H4 (cell line): ENCODE data around the gene ADARB2. TPM values are rescaled to one million over a fixed set of nuclear protein-coding genes. Genes with fewer than 3 reads are reported as not detected.
"Not testable (repeated sequence)": the region's sequence is repeated elsewhere in the genome, so short reads cannot be mapped to it uniquely, and the experiment has no call there.

Experiments used
- DNase-seq: peaks from one replicate; pipeline ENCODE4 v3.0.0-alpha.2; 2015; ENCODE audit warnings: low spot score
- total RNA-seq: library from RNA; depleted of rRNA; stranded (reverse); fragments of >200 nt; shearing (Covaris generic); gene quantifications from 2 replicates; pipeline ENCODE4 v1.2.3, GENCODE V29; 2014

Gene ADARB2
- total RNA-seq, 1 experiment from 2014 or later: 0.21 TPM

DNA sequence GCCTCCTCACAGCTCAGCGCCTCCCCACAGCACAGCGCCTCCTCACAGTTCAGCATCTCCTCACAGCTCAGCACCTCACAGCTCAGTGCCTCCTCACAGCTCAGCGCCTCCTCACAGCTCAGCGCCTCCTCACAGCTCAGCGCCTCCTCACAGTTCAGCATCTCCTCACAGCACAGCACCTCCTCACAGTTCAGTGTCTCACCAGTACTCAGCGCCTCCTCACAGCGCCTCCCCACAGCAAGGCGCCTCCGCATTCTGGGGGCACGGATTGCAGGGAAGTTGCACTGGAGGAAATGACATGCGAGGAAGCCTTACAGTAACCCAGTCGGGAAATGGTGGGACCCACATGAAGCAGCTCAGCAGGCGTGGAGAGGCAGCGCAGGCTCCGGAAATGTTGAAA is 409.6 kb downstream of the ADARB2 start:
- no peak for DNase-seq

GRCh38 chr10:1326514-1326913 is 410.8 kb downstream of the ADARB2 start:
- DNase-seq: not testable (repeated sequence)

GRCh38 chr10:1324903-1325302 is 412.4 kb downstream of the ADARB2 start:
- no peak for DNase-seq

- DNase-seq: no peak
Measured at GRCh38 chr10:1323951-1324350, 413.4 kb downstream of the ADARB2 start.

DNA sequence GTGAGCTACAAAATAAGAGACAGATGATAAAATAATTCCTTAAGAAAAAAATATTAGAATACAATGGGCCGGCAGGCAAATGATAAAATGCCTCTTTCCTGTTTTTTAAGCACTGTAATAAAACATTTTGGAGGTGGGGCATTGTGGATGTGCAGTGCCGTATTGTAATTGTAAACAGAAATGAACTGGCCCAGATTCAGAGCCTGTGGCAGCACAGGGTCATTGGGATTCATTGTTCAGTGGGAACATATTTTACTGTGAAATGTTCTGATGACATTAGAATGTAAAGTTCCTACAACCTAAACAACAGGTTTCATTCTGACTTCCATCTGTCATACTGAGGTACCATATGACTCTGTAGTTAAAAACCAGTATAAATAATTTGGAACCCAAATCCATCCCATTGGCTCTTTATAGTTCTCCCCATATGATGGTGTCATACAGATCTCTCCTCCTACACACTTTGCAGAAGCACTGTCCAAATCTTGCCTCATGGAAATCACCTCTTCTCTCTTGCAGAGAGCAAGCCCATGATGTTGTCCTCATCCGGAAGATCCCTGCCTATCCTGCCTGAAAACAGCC is 416.5 kb downstream of the ADARB2 start:
- no peak for DNase-seq

DNA sequence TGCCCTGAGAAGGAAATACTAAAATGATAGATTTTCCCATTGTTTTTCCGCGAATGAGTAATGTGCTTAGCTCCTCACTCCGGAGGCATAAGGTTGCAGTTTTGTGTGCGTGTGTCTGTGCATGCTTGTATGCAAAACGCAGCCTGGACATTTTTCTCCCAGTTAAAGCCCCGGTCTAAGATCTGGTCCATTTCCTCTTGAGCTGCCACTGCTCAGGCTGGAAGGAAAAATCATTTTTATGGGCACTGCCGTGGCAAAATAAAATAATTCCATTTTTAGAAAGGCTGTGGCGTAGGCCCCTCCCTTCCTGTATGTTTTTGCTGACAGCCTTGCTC is 420.5 kb downstream of the ADARB2 start:
- no peak for DNase-seq

- no peak for DNase-seq
Measured at GRCh38 chr10:1316121-1316808, 421.1 kb downstream of the ADARB2 start.

DNA sequence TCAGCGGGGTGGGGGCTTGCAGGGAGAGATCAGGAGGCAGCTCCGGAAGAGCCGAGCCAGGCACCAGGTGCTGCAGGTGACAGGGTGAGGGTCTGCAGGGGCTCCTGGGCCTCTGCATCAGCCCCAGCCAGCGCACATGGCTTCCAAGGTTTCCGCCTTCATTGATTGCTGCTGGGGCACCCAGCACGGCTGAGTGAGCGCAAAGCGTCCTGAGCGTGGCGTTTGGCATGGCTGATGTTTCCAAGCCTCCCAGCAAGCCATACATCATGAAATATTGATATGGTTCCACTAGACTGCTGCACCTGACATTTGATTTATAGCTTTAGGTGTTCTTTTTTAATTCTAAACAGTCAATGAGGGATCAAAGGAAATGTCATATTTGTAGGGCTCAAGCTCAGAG is 422.1 kb downstream of the ADARB2 start:
- no peak for DNase-seq

DNA sequence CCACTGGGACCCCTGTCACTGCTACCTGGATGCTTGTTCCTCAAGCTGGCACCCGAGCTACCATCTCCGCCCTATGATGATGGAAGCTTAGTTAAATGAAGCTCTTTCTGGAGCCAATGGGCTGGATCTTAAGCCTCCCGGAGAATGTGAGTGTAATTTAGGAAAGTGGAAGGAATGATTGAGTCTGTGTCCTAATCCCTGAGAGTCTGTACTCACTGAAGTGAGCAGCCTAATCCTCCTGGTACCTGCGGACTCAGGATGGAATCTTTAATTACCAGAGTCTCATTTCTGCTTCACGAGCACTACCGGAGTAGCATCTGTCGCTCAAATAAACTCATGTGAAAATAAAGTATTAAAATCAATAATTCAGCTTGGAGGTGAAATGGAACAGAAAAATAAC is 425.6 kb downstream of the ADARB2 start:
- DNase-seq: no peak

- no peak for DNase-seq
Measured at GRCh38 chr10:1310271-1310789, 427.0 kb downstream of the ADARB2 start.

DNA sequence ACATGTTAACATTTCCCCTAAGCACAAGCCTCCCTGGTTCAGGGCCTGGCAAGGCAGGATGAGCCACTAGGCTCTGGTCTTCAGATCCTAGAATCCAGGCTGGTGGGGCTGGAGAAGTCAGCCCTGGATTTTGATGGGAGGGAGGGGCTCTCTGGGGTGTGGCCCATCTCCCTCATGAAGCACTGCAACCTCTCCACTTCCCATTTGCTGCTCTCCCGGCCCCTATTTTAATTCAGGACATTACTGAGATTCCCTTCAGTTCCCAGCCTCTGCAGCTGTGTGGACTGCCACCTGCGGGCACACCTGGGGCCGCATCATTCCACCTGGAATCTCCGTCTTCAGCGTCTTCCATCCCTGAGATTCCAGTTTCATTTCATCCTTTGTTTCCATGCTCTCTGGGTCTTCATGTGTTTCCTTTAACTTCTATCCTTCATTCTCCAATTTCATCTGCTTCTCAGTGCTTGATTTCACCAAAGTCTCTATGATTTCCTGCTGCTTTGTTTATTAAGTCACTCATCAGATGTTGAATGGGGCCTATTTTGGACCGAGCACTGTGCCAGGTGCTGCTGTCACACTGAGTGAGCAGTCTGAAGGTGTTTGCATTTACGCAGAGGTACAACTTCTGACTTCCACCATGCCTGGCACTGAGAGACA is 427.6 kb downstream of the ADARB2 start:
- DNase-seq: no peak

DNA sequence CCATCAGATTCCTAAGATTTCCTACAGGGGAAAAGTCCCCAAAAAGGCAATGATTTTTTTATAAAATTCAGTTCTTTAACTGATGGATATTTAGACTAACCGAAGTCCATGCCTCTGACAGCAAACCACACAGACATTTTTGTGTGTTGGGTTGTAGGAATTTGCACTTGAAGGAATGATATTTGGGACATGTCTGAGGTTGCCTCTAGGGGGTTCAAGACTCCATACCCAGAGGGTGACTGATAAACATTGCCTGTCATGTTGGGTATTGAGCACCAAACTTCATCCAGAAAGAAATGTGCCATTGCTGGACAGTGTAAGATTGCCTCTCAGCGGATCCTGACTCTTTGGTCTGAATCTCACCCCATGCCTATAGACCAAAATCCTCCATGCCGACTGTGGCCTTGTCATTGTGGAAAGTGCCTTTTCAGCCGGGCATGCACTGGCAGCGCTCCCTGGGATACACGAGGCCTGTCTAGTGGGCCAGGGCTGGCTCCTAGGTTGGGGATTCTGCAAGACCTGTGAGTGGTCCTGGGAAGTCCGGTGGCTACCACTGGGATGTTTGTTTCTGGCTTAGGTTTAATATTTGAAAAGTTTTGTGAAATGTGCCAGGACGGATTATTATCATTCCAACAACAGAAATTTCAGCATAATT is 428.2 kb downstream of the ADARB2 start:
- no peak for DNase-seq

GRCh38 chr10:1308173-1308961 is 429.0 kb downstream of the ADARB2 start:
- no peak for DNase-seq

DNA sequence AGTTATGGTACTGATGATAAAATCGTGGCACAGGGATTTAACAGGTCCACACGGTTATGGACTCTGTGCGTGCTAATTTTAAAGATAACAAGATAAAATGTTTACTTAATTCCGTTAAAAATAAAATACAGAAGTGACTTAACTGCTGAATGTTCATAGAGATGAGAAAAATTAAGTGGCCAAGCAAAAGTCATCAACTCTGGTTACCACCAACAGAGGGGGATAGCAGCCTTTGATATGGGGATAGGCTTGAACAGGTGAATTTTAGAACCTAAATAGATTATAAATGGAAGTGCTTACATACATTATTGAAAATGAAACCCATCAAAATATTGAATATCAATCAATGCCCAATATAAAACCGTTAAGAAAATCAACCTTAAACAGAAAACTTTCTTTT is 436.2 kb downstream of the ADARB2 start:
- no peak for DNase-seq

GRCh38 chr10:1300218-1300617 is 437.1 kb downstream of the ADARB2 start:
- no peak for DNase-seq

- DNase-seq: no peak
Measured at GRCh38 chr10:1299041-1299726, 438.1 kb downstream of the ADARB2 start.

DNA sequence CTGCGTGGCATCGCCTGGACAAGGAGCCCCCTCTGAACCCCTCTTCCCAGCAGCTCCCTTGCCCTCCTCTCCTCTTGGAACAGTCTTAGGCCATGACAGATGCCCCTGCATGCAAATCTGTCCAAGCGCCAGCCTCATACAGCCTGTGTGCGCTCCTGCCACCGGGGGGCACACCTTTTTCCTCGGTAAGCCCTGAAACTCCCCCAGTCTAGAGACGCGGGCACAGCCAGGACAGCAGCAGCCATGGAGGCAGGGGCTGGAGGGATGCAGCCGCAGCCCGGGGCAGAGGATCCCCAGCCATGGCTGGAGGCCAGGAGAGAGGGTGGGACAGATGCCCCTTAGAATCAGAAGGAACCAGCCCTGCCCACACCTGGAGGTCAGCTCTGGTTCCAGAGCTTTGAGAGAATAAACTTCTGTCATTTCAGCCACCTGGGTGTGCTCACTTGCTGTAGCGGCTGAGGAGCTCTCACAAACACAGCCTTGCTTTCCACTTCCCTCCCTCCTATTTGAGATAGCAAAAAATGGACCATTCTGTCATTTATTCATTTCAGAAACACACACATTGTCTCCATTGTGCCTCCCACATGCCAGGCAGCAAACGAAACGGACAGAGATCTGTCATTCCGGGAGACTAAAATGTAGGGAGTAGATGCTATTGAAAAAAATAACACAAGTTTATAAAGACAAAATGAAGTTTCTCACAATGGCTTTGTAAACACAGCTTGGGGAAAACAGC is 439.6 kb downstream of the ADARB2 start:
- DNase-seq: no peak

GRCh38 chr10:1295756-1296480 is 441.4 kb downstream of the ADARB2 start:
- DNase-seq: no peak

- DNase-seq: no peak
Measured at GRCh38 chr10:1294748-1295147, 442.6 kb downstream of the ADARB2 start.
